EL (cell line): ENCODE results near the gene OLFM2.
"Not testable (repeated sequence)": the region's sequence is repeated elsewhere in the genome, so short reads cannot be mapped to it uniquely, and the experiment has no call there.

ENCODE experiments used
- DNase-seq: peaks from one replicate; pipeline ENCODE4 v3.0.0-alpha.2; 2016

Gene OLFM2

DNA sequence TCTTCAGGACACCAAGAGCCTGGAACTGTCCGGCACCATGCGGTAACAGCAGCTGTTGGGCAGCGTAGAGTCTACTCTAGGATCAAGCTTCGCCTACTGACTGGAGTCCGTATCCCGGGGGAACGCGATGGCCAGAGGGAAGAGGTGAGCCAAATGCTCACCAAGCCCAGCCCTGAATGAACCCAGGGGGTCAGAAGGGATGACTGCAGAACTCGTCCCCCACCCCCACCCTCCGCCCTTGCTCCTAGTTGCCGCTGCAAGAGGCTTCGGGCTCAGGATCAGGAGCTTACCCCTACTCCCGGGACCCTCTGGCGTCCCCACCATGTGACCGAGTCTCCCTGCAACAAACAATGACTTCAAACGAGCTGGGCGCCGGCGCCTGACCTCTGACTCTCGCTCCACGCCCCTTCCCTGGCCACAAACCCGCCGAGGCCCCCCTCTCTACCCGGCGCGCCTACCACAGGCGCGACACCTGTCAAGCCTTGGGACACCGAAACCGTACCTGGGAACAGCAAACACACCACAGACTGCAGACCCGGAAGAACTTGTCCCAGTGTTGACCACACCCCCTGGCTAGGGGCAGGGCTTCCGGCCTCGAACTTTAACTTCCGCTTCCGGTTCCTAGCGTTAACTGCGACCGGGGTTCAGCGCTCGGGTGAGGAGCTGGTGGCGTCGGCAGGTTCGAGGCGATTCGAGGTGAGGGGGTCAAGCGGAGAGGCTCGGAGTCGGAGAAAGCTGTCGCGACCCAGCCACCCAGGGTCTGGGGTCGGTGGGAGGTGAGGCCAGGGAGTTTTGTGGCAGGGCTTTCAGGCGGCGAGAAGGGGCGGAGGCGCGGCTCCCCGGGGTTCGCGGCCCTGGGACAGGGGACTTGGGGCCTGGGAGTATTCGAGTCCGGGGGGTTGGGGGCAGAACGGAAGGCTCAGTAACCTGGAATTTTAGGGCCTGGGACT, 108.8 kb downstream of the OLFM2 start, which contains the start of gene UBL5:
Gene UBL5 (plus strand): TSS at position 630 of the 950 bp plus-strand sequence. CDS start 420 bp downstream, outside the sequence.
- DNase-seq, result peak; percentile 84

DNA sequence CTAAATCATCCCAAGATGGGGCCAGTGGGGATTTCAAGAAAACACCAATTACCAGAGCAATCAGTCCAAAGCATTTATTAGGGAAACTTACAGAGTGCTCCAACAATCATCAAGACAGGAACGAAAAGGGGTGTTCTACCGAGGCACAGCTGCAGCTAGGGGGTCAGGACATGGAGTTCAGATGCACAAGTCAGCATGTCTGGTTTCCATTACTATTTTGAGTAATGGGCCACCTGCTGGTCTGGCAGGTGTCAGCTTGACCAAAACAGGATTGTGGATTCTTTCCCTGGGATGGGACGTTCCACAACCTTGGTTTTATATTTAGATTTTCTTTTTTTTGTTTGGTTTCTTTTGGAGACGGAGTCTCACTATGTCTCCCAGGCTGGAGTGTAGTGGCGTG, 112.5 kb downstream of the OLFM2 start:
- DNase-seq, result no peak

DNA sequence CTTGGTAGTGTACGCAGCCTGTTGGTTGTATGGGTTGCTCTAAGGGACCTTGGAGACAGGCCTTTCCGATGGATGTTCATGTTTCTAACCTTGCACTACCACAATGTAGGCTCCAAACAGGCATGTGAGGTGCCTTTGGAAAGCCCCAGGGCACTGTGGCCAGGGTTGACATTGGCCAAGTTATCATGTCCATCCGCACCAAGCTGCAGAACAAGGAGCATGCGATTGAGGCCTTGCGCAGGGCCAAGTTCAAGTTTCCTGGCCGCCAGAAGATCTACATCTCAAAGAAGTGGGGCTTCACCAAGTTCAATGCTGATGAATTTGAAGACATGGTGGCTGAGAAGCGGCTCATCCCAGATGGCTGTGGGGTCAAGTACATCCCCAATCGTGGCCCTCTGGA, 116.3 kb downstream of the OLFM2 start:
- not testable (repeated sequence) for DNase-seq

DNA sequence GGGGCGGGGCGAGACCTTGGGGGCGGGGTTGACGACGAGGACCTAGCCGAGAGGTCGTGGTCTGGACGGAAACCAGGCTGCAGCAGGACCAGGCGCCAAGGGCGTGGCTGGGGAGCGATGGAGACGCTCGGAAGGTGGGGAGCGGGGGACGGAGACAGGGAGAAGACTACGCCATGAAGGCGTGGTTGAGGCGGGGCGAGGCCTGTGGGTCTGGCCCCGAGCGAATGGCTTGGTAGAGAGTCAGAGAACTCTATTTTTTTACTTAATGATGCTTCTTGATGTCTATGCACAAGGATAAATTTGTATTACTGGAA, 116.8 kb downstream of the OLFM2 start:
- DNase-seq, result no peak

DNA sequence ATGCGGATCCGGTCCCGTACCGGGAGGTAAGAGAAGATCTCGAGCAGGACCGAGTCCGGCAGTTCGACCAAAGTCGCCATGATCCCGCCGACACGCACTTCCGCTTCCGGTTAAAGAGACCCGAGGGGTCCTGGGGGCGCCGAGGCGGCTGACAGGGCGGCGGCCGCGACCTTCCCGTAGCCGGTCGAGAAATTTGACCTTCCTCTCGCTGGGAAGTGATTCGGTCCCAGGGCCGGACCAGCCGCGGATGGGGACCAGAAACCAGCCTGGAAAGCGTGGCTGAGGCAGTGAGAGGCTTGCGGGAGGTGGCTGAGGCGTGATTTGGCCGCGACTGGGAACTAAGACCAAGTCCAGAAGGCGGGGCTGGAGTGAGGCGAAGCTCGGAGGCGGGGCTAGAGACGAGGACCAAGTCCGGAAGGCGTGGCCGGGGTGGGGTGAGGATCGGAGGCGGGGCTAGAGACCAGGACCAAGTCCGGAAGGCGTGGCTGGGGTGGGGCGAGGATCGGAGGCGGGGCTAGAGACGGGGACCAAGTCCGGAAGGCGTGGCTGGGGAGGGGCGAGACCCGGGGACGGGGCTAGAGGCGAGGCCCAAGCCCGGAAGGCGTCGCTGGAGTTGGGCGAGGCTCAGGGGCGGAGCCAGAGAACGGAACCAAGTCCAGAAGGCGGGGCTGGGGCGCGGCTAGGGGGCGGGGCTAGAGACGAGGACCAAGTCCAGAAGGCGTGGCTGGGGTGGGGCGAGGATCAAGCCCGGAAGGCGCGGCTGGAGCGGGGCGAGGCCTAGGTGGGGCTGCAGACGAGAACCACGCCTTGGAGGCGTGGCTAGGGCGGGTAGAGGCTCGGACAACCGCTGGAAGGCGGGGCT, 117.3 kb downstream of the OLFM2 start, which contains the start of gene FBXL12:
Gene FBXL12 (minus strand): TSS at position 346 of the 862 bp plus-strand sequence. CDS start 266 bp downstream, at position 80.
- peak; percentile 99 for DNase-seq

DNA sequence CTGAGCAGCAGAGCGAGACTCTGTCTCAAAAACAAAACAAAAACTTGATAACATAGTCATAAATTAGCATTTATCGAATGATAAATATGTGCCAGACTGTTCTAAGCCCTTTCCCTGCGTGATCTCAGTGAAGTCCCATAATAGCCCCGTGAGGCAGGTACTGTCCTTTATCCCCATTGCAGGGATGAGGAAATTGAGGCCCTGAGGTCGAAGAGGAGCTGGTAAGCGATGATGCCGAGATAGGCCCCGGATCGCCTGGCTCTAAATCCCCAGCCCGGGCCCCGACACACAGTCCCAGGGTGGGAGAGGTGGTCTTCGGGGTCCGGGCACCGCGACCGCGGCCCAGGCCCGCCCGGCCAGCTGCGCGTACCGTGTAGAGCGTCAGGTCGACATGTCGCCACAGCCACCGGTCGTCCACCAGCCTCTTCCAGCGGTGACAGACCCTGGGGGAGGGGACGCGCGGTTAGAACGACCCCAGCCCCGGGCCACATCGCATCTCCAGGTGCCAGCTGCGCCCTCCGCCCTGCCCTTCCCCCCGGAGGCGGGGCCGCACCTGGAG, 118.1 kb downstream of the OLFM2 start:
- DNase-seq, result no peak

DNA sequence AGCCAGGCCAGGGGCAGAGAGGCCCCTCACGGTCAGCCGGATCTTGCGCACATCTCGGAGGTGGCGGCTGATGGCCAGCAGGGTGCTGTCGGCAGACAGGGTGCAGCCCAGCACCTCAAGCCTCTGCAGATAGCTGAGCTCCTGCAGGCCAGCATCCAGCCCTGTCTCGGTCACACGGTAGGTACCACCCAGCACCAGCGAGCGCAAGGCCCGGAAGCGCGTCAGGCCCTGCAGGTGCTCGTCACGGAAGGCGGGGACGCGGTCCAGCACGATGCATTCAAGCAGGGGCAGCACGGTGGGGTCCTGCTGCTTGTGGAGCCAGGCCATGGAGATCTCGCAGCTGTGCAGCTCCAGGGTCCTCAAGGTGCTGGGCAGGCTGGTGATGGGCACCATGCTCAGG, 125.2 kb downstream of the OLFM2 start:
- no peak for DNase-seq

DNA sequence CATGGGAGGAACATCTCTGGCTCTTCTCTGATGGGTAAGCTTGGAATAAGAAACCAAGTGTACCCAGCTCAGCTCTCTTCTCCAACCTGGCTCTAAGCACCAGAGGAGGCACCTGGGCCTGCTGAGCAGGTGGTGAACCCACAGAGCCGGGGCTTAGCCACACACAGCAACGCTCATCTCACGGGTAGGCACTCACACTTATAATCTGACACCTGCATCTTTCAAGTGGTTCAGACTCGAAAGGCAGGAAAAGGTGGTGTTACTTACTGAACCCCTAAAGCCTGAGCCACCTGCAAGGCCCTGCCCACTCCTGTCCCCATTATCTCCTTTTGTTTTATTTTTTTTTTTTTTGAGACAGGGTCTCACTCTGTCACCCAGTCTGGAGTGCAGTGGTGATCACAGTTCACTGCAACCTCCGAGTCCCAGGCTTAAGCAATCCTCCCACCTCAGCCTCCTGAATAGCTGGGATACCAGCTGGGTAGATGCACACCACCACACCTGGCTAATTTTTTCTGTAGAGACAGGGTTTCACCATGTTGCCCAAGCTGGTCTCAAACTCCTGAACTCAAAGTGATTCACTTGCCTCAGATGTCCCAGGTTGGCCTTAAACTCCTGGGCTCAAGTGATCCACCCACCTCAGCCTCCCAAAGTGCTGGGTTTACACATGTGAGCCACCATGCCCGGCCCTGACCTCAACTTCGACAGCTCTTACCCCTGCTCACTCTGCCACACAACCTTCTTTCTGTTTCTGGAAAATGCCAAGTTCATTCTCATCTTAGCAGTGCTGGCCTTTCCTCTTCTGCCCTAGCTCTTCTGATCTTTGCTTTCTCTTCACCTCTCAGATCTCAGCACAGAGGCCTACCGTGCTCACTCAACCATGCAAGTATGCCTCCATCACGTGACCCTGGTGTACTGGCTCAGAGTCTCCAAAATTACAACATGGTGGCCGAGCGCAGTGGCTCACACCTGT, 127.2 kb downstream of the OLFM2 start:
- no peak for DNase-seq

DNA sequence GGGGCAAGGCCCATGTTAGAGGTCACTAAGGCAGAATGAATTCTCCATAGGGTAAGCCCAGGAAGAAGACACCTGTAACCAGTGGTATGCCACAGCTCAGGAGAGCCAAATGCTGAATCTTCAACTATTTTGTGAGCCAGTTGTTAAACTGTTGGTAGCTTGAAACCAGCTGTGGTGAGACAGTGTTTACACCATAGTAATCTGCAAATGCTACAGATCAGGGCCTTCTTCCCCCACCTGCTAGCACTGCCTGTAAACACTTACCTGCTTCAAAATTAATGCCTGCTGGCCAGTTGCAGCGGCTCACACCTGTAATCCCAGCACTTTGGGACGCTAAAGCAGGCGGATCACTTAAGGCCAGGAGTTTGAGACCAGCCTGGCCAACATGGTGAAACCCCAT, 129.5 kb downstream of the OLFM2 start:
- no peak for DNase-seq
